Measurements from ENCODE around the gene JAGN1.

The JAGN1 gene

DNA sequence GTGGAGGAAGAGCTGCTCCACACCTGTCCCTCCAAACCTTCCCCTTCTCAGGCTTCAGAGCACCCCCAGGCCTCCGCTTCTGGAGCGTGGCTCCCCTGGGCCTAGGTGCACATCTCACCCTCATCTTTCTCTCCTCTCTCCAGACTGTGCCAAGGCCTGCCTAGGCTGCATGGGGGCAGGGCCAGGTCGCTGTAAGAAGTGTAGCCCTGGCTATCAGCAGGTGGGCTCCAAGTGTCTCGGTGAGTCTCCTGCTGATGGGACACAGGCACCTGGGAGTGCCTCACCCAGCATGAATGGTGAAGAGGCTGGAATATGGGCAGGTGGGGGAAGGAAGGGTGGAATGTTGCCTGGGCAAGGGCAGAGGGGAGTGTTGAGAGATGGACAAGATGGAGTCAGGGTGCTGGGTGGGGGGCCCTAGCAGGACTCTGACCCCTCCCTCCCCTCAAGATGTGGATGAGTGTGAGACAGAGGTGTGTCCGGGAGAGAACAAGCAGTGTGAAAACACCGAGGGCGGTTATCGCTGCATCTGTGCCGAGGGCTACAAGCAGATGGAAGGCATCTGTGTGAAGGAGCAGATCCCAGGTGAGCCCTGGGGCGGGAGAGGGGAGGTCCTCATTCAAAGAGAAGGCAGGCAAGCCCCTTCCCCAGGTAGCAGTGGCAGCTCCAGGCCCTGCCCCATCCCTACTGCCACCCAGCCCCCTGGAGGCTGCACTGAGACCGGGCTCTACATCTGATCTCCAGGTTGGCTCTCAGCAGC is 52.7 kb downstream of the JAGN1 start:
- POLR2A ChIA-PET: interaction anchor here (0.8 to 3.9 kb wide), 3 partner anchors 8 to 99 kb away, joined by 3 to 36 read pairs (median 6); partner anchors contain the start of genes CRELD1 and RPUSD3
- no peak for DNase-seq (ENCODE audit: extremely low spot score)
- CTCF ChIA-PET: interaction anchor here (0.6 to 1.9 kb wide), 2 partner anchors 11 to 596 kb away, joined by 3 to 7 read pairs; no protein-coding TSS in a partner anchor
- no peak for TF ChIP-seq SUZ12 (IDR thresholded peaks at IDR 0.05)
- no peak for TF ChIP-seq TARDBP (IDR thresholded peaks at IDR 0.05)
- no peak for TF ChIP-seq ARNT (IDR thresholded peaks at IDR 0.05)
- no peak for TF ChIP-seq PKNOX1 (IDR thresholded peaks at IDR 0.05)
- no peak for TF ChIP-seq NFRKB (IDR thresholded peaks at IDR 0.05)
- no peak for TF ChIP-seq HDGF (IDR thresholded peaks at IDR 0.05; ENCODE audit: borderline replicate concordance)
- no peak for TF ChIP-seq CTBP1 (IDR thresholded peaks at IDR 0.05; ENCODE audit: borderline replicate concordance)
- no peak for TF ChIP-seq ZNF384 (IDR thresholded peaks at IDR 0.05)
- no peak for TF ChIP-seq L3MBTL2 (conservative IDR thresholded peaks at IDR 0.05)
- TF ChIP-seq BHLHE40 (IDR thresholded peaks at IDR 0.05; ENCODE audit: borderline replicate concordance): no peak
- no peak for TF ChIP-seq FOXK2 (IDR thresholded peaks at IDR 0.05)
- no peak for TF ChIP-seq FOXM1 (IDR thresholded peaks at IDR 0.05; ENCODE audit: borderline replicate concordance)
- TF ChIP-seq SP1 (IDR thresholded peaks at IDR 0.05): no peak
- no peak for TF ChIP-seq FOXA1 (IDR thresholded peaks at IDR 0.05)
- no peak for TF ChIP-seq LEF1 (IDR thresholded peaks at IDR 0.05; ENCODE audit: borderline replicate concordance)
- TF ChIP-seq ELF4 (IDR thresholded peaks at IDR 0.05): no peak

All from HEK293T (cell line).